Measurements from ENCODE around the gene NSG2. TPM values are rescaled to one million over a fixed set of nuclear protein-coding genes. Genes with fewer than 3 reads are reported as not detected.

Gene NSG2
- total RNA-seq, 2 experiments from 2014 or later, result not detected

- TF ChIP-seq EZH2phosphoT487 (IDR thresholded peaks at IDR 0.05; ENCODE audit: borderline replicate concordance, low read depth, low read length), result no peak
- Histone ChIP-seq H3K4me1 (ENCODE audit: insufficient read depth, low read length, poor library complexity, severe bottlenecking) (no peaks in the 10 kb centered on the region), H3K9me3 (ENCODE audit: low read length) (no peaks in the 10 kb centered on the region), H2AFZ (ENCODE audit: low read length) (no peak overlapping the region), H3K4me2 (ENCODE audit: low read length) (no peak overlapping the region), H3K27ac (ENCODE audit: low read depth, low read length, poor library complexity, severe bottlenecking) (no peak overlapping the region), H4K20me1 (ENCODE audit: insufficient read depth, low read length) (no peaks in the 10 kb centered on the region), H3K4me3 (ENCODE audit: low read depth, low read length, poor library complexity, severe bottlenecking) (no peak overlapping the region), H3K9me2 (ENCODE audit: insufficient read depth, low read length) (no peaks in the 10 kb centered on the region), H3K36me3 (ENCODE audit: insufficient read depth, low read length) (no peaks in the 10 kb centered on the region), H3K79me2 (ENCODE audit: insufficient read depth, low read depth, low read length) (no peaks in the 10 kb centered on the region)
- ChIA-PET CTCF (ENCODE audit: unreplicated experiment) (interaction anchor here (0.5 kb wide), 1 partner anchor 217 kb away, joined by 4 read pairs; no protein-coding TSS in a partner anchor), POLR2A (no interaction called here)
- no TSS peak for BruUV-seq (replicated peaks)
- DNase-seq (ENCODE audit: low spot score), result no peak
- intact Hi-C loops (cut with micrococcal nuclease; ENCODE audit: unreplicated experiment), result no loop called here
Observed at GRCh38 chr5:174106997-174107655, 61.6 kb downstream of the NSG2 start.

GRCh38 chr5:174108745-174109144, 63.2 kb downstream of the NSG2 start:
- Histone ChIP-seq H2AFZ (ENCODE audit: low read length) (no peak overlapping the region), H3K9me3 (ENCODE audit: low read length) (no peaks in the 10 kb centered on the region), H3K4me3 (ENCODE audit: low read depth, low read length, poor library complexity, severe bottlenecking) (no peak overlapping the region), H3K9me2 (ENCODE audit: insufficient read depth, low read length) (no peaks in the 10 kb centered on the region), H4K20me1 (ENCODE audit: insufficient read depth, low read length) (no peaks in the 10 kb centered on the region), H3K27ac (ENCODE audit: low read depth, low read length, poor library complexity, severe bottlenecking) (no peak overlapping the region), H3K79me2 (ENCODE audit: insufficient read depth, low read depth, low read length) (no peaks in the 10 kb centered on the region), H3K4me1 (ENCODE audit: insufficient read depth, low read length, poor library complexity, severe bottlenecking) (no peaks in the 10 kb centered on the region), H3K4me2 (ENCODE audit: low read length) (no peak overlapping the region), H3K36me3 (ENCODE audit: insufficient read depth, low read length) (no peaks in the 10 kb centered on the region)
- BruUV-seq (replicated peaks), result no TSS peak
- intact Hi-C loops (cut with micrococcal nuclease; ENCODE audit: unreplicated experiment), result no loop called here
- ChIA-PET CTCF (ENCODE audit: unreplicated experiment) (no interaction called here), POLR2A (no interaction called here)
- TF ChIP-seq CTCF (conservative IDR thresholded peaks at IDR 0.05; ENCODE audit: low read length), result no peak
- TF ChIP-seq EZH2phosphoT487 (IDR thresholded peaks at IDR 0.05; ENCODE audit: borderline replicate concordance, low read depth, low read length), result no peak
- DNase-seq (ENCODE audit: low spot score), result no peak

- Histone ChIP-seq H3K4me1 (ENCODE audit: insufficient read depth, low read length, poor library complexity, severe bottlenecking) (no peaks in the 10 kb centered on the region), H2AFZ (ENCODE audit: low read length) (no peak overlapping the region), H3K79me2 (ENCODE audit: insufficient read depth, low read depth, low read length) (no peaks in the 10 kb centered on the region), H3K9me2 (ENCODE audit: insufficient read depth, low read length) (no peaks in the 10 kb centered on the region), H3K36me3 (ENCODE audit: insufficient read depth, low read length) (no peaks in the 10 kb centered on the region), H3K9me3 (ENCODE audit: low read length) (no peaks in the 10 kb centered on the region), H3K4me2 (ENCODE audit: low read length) (no peak overlapping the region), H3K27ac (ENCODE audit: low read depth, low read length, poor library complexity, severe bottlenecking) (no peak overlapping the region), H3K4me3 (ENCODE audit: low read depth, low read length, poor library complexity, severe bottlenecking) (no peak overlapping the region), H4K20me1 (ENCODE audit: insufficient read depth, low read length) (no peaks in the 10 kb centered on the region)
- POLR2A ChIA-PET, result no interaction called here
- no TSS peak for BruUV-seq (replicated peaks)
- CTCF ChIA-PET (ENCODE audit: unreplicated experiment), result no interaction called here
- DNase-seq (ENCODE audit: low spot score), result no peak
- TF ChIP-seq EZH2phosphoT487 (IDR thresholded peaks at IDR 0.05; ENCODE audit: borderline replicate concordance, low read depth, low read length), result no peak
- intact Hi-C loops (cut with micrococcal nuclease; ENCODE audit: unreplicated experiment), result no loop called here
Observed at GRCh38 chr5:174109698-174110260, 64.3 kb downstream of the NSG2 start.
